Fibroblast of skin of right biceps (primary cell): ENCODE data around the gene HEPN1.

Experiments used
- DNase-seq: peaks from one replicate; pipeline ENCODE4 v3.0.0-alpha.2; 2013

HEPN1 gene

GRCh38 chr11:124918950-124919349, at the start of gene HEPN1:
Gene HEPN1 (plus strand): TSS chr11:124919250.
- no peak for DNase-seq

- DNase-seq: no peak
These were observed 49.7 kb upstream of the HEPN1 start for GRCh38 chr11:124869331-124869730.

GRCh38 chr11:124869856-124870387, 49.1 kb upstream of the HEPN1 start:
- DNase-seq: no peak

- no peak for DNase-seq
These were observed 48.6 kb upstream of the HEPN1 start for GRCh38 chr11:124870430-124870829.

GRCh38 chr11:124872280-124872679, 46.8 kb upstream of the HEPN1 start:
- no peak for DNase-seq

GRCh38 chr11:124872741-124873140, 46.3 kb upstream of the HEPN1 start:
- no peak for DNase-seq

- no peak for DNase-seq
These were observed 45.1 kb upstream of the HEPN1 start for GRCh38 chr11:124873951-124874350.

GRCh38 chr11:124874571-124875255, 44.3 kb upstream of the HEPN1 start:
- DNase-seq: no peak

GRCh38 chr11:124875401-124875800, 43.6 kb upstream of the HEPN1 start:
- DNase-seq: no peak

GRCh38 chr11:124875943-124876817, 42.9 kb upstream of the HEPN1 start:
- peak; percentile 96 for DNase-seq

- DNase-seq: no peak
These were observed 42.0 kb upstream of the HEPN1 start for GRCh38 chr11:124876818-124877630.

GRCh38 chr11:124877631-124877909, 41.5 kb upstream of the HEPN1 start:
- no peak for DNase-seq

GRCh38 chr11:124877910-124878758, 40.9 kb upstream of the HEPN1 start:
- no peak for DNase-seq

- no peak for DNase-seq
These were observed 40.1 kb upstream of the HEPN1 start for GRCh38 chr11:124878759-124879492.

- no peak for DNase-seq
These were observed 39.4 kb upstream of the HEPN1 start for GRCh38 chr11:124879493-124880289.

GRCh38 chr11:124880290-124880611, 38.8 kb upstream of the HEPN1 start:
- DNase-seq: no peak

GRCh38 chr11:124880958-124881357, 38.1 kb upstream of the HEPN1 start:
- no peak for DNase-seq

- DNase-seq: no peak
These were observed 36.5 kb upstream of the HEPN1 start for GRCh38 chr11:124882339-124883071.

GRCh38 chr11:124884340-124884739, 34.7 kb upstream of the HEPN1 start:
- DNase-seq: no peak

- DNase-seq: no peak
These were observed 34.1 kb upstream of the HEPN1 start for GRCh38 chr11:124884869-124885479.
